ENCODE measurements around the gene NCAPD3.

Gene NCAPD3

DNA sequence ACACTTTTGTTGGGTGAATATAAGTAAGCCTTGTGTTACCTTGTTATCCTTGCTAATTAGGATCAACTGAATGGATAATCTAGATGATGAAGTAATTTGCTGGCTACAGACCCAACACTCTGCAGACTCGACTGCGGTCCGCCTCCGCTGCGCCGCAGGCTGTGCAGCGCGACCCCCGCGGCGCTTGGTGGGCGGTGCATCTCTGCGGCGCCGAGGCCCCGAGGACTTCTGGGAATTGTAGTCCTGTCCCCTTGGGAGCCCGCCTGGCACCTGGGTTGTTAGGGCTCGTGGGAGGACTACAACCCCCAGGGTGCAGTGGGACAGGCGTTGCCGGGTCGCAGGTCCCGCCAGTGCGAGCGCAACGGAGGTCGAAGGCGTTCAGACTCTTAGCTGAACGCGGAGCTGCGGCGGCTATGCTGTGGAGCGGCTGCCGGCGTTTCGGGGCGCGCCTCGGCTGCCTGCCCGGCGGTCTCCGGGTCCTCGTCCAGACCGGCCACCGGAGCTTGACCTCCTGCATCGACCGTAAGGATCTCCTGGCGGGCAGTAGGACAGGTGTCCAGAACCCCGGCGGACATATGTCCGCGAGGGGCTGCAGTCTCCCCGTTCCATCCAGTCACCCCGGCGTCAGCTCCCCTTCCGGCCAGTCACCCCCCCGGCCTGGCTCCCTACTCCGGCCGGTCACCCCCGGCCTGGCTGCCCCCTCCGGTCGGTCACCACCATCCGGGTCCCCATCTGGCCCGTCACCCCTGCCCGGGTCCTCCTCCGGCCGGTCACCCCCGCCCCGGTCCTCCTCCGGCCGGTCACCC lies 29.6 kb upstream of the NCAPD3 start, which contains the start of the genes ACAD8 and THYN1:
ACAD8 (plus strand) TSS at position 381 of the 806 bp plus-strand sequence; CDS start at position 414, 33 bp downstream.
THYN1 (minus strand) TSS at position 165 of the 806 bp plus-strand sequence. CDS start 470 bp downstream, outside the sequence.
- DNase-seq, result peak; percentile 96

DNA sequence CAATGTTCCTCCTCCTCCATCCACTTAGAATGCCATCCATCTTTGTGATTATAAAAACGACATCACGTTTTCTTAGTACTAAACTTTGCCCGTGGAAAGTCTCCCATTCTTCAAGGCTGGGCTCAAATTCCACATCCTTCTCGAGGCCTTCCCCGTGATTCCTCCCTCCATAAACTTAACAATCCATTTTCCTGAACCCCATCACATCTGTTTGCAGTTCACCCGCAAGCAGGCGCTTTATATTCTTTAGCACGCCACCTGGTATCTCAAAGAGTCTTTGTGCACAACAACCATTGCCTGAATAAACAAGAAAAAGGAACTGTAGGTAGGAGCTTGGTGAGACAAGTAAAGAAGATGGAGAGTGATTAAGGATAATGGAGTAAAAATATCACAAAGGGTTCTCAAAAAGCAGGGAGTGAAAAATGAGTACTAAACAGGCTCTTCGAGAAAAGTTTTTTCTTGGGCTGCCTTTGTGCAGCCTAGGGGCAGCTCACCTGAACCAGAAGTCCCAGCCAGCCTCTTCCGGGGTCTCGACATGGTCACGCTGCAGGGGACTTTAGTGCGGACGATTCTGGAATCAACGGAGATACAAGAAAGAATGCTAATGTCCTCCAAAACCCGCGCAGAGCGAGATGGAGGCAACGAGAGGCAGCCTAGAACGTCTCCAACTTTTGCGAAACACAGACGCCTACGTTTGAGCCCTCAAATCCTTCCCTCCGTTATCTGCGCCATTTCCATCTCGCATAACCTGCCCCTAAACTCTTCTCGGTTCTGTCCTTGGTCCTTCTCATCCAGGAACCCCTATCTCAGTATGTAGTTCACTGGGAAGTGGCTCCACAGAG lies 28.8 kb upstream of the NCAPD3 start:
- no peak for DNase-seq

DNA sequence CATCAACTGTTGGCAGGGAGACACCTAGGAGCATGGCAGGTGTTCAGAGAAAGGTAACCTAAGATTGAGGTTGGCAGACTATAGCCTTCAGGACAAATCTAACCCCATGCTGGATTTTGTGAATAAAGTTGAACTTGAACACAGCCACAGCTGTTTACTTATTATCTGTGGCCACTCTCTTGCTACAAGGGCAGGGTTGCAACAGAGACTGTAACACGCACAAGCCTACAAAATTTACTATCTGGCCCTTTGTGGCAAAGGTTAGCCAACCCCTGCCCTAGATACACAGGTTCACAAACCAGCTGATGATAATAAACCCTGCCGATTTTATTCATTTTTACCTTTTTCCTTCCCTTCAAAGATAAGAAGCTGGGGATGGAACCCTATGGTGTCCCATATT lies 26.9 kb upstream of the NCAPD3 start:
- no peak for DNase-seq

DNA sequence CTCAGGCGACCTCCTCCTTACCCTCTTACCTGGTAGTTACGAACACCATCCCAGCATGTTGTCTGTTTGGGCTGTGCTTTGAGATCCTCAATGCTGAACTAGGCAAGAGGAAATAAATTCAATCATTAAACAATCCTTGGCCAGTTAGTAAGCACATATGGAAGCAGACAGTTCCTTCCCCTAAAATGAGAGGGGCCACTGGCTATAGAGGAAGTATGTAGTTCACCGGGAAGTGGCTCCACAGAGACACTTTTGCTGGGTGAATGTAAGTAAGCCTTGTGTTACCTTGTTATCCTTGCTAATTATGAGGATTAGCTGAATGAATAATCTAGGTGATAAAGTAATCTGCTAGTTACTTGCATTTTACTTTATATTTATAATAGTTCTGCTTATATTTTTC lies 26.5 kb upstream of the NCAPD3 start:
- no peak for DNase-seq

DNA sequence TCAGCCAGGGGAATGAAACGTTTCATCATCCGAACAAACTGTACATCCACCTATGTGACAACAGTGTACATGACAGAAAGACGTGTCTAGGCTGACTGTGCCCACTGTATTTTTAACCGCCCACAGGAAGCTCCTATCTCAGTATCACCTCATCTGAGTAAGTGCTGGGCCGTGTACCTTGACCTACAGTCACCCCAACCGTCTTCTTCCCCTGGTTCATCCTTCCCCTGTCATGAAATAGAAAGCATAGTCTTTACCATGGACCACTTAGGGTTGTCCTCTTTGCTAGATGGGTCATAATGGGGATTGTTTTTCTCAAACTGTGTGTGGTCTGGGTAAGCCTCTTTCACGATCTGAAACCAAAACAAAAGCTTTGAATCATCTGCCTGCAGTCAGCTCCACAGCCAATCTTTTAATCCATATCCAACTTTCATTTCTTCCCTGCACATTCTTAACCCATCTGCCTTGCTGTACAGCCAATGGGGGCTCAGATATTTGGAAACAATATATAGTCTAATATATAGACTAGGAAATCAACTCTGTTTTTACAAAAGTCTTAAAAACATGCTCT lies 25.2 kb upstream of the NCAPD3 start:
- DNase-seq, result no peak

DNA sequence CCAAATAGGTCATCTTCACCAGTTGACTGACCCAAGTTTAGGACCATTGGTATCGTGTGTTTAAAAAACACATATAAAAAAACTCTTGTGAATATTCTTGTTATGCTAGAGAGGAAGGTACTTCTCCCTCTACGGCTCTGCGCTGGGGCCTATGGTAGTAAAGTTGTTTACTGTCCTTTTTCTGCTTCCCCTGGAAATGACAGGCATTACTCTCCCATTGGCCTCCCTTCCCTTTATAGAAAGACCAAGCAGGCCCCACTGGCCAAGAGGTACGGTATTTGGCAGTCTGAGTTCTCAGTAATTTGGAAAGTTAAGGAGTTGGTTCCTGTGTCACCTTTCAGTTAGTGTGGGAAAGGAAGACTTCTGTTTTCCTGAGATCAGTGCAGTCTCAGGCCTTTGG lies 22.9 kb upstream of the NCAPD3 start:
- no peak for DNase-seq

DNA sequence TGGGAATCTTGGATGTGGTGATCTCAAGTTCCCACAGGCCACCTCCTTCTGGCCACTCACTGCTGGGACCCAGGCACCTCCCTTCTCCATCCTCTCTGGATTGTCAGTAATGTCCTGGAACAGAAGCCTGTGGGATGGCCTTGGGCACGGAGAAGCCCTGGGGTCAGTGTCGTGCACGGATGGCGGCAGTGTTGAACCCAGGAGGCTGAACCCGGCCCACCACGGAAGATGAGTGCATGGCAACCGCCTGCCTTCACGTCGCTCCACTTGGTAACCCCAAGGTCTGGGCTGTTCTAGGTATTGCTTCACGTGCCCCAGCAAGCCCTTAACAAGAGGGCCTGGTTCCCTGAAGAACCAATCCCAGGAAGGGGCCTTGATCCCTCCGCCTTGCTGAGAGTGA lies 22.3 kb upstream of the NCAPD3 start:
- no peak for DNase-seq

DNA sequence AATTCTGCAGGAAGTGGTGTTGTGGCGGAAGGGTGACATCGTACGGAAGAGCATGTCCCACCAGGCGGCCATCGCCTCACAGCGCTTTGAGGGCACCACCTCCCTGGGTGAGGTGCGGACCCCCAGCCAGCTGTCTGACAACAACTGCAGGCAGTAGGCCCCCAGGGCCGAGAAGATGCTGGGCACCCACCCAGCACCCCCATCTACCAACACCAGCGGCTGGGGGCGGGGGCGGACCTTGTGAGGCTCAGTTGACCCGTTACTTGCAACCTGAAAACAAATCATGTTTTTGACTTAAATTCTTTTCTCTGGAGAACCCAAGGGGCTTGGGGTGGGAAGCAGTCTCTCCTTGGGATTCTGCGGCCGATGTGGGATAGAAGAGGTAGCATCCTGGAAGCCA lies 21.7 kb upstream of the NCAPD3 start:
- no peak for DNase-seq

DNA sequence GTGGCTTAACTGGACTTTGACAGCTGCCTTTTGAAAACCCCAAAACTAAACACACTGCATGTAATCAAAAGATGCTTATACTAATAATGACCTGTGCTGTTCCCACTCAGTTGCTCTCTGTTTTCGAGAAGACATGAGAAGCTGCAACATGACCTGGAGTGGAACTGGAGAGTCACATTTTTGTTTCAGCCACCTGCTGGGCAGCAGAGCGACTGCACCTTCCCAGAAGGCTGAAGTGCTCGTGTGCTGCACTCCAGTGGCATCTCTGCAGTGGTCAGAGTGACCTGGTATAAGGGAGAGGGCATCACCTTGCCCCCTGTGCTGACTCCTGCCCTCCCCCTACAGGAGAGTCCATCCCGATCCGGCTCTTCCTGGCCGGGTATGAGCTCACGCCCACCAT lies 20.8 kb upstream of the NCAPD3 start:
- no peak for DNase-seq

DNA sequence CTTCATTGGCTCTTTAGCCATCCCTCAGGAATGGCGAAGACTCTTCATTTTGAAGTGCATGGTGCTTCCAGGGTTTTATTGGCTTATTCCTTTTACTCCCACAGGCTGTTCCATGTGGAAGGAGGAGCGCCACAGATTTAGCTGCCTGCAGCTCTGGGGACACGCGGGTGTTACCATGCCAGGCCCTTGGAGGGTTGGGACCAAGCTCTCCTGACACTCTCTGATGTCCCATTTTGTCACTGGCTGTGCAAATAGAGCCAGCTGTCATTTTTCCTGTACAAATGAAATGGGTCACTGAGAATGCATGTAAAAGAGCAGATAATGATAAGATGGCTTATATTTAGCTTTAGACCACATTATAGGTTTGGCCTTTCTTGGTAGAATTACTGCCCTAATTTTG lies 20.1 kb upstream of the NCAPD3 start:
- no peak for DNase-seq

DNA sequence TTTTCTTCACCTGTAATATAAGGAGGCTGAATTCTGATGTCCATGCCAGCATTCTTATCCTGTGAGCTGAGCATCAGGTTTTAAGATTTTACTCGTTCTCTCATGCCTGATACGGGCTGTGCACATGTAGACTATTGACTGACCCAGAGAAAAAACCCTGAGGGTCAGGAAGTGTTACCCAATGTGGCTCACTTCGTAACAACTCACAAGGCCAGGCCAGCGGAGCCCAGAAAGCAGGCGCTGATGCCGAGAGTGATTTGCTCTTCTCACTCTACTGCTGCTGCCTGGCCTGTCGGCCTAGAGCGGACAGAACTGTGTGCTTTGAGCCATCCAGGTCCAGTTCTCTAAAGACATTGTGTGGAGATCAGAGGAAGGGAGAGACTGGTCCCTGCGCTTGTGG lies 18.6 kb upstream of the NCAPD3 start:
- no peak for DNase-seq

DNA sequence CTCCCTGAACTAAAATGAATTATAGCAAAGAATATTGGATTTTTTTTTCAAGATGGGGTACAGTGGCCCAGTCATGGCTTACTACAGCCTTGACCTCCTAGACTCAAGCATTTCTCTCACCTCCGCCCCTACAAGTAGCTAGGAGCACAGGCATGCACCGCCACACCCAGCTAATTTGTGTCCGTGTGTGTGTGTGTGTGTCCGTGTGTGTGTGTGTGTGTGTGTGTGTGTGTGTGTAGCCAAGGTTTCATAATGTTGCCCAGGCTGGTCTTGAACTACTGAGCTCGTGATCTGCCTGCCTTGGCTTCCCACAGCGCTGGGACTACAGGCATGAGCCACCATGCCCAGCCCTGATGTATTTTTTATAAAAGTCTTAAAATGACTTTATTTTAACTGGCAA lies 16.8 kb upstream of the NCAPD3 start:
- DNase-seq, result no peak

DNA sequence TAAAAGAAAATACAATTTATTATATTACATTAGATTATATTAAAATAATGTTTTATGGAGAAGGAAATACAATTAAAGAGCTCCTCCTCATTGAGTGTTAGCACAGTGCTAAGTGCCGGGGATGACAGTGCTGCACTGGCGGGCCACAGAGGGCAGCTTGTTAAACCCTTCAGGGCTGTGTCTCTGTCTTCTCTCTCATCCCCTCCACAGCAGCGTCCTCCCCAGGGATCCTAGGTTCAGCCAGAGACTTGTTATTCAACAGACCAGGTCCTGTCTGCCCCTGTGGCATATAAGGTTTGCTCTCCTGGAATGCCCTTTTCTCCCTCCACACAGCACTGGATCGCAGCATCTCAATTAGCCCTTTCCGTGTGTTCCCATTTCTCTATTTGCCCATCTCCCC lies 15.2 kb upstream of the NCAPD3 start:
- no peak for DNase-seq

DNA sequence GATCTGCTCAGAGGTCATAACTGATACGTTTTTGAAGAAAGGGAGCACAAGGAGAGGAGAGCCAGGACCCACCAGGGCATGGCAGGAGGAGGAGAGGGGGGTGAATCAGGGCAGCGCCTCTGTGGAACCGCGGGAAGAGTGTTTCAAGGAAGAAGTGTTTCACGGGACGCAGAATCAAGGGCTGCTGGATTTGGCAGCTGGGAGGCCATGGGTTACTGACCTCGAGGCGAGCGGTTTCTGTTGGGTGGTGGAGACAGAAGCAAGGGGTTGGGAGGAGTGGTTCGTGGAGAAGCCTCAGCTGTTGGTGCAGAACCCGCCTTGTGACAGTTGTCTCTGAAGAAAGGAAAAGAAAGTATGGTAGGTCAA lies 13.8 kb upstream of the NCAPD3 start:
- DNase-seq, result no peak

DNA sequence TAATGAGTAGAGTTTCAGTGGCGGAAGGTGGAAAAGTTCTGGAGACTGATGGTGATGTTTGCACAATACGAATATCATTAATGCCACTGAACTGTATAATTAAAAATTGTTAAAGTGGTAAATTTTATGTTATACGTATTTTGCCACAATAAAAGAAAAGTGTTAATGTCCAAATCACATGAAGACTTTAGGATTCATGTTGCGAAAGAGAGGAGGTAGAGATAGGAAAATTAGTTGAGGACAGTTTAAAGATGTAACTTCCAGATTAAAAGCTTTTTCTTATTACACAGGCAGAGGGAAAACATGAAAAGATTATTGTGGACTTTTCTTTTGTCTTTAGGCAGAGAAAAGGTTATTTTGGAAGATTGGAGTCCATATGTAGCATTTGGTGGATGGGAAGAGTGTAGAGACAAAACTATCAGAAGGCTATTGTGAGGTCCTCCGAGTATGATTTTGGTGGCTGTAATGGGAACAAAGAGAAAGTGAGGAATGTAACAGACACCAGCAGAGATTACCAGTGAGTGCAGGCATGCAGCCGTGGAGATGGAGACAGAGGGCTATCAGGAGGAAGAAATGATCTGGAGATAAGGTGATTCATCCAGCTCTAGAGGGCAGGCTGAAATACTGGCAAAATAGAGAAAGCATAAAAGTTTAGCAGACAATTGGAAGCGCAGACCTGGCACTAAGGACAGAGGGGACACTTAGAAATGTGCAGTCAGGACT lies 13.2 kb upstream of the NCAPD3 start:
- DNase-seq, result no peak

DNA sequence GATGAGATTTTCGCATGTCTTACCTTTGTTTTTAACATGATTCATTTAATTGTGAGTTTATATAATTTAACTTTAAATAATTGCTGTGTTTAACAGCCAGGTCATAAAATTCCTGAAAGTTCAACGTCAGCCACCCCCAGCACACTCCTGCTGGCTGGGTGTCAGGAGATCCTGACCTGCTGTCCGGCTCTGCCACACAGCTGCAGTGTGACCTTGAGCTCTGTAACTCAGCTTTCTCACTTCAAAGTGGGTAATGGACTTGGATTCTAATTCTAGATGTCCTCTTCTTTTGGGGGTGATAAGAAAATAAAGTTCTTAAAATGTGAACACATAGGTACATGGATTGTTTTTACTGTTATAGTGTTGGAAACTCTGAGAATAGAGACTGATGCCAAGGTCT lies 11.6 kb upstream of the NCAPD3 start:
- DNase-seq, result no peak

DNA sequence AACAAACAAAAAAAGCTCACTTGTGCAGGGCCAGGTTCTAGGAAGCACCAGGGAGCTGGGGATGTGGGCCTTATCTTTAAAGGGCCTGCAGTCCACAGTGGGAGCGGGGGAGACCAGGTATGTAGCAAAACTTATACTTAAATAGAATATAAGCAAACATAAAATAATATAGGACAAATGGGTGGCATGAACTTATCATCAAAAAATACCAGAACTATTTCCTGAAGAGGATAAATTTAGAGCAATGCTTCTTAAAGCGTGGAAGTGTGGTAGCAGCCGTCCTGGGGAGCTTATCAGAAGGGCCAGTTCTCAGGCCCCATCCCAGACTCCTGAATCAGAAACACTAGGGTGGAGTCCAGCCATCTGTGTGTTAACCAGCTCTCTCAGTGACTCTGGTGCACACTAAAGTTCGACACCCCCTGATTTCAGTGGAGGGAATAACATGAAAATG lies 10.0 kb upstream of the NCAPD3 start:
- no peak for DNase-seq

DNA sequence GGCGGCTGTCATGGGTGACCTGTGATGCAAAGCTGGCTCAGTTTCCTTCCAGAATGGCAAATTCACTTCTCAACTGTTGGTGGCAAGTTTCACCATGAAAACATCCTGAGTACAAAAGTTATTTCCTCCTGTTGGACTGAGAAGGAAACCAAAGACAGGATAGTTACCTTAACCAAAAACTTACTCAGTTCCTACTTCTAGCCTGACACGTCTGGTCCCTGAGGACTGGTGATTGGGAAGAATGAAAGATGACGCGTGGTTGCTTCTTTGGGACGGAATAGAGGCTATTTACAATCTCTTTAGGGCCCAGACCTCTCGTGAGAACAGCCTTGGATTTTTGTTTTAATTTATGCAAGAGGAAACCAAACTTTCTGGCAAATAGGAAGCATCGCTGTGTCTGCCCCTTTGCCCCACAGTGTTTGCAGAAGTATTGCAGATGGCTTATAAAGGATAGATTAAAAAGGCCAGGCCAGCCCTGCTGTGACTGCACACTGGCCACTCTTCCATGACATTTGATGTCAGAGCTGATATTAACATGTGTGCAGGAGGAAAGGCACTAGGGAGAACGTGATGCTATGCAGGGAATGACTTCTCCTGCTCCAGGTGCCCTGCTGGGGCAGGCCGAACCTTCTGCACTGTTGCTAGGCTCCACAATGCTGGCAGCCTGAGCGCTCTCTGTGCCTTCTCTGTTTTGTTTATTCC lies 8.3 kb upstream of the NCAPD3 start:
- DNase-seq, result no peak

DNA sequence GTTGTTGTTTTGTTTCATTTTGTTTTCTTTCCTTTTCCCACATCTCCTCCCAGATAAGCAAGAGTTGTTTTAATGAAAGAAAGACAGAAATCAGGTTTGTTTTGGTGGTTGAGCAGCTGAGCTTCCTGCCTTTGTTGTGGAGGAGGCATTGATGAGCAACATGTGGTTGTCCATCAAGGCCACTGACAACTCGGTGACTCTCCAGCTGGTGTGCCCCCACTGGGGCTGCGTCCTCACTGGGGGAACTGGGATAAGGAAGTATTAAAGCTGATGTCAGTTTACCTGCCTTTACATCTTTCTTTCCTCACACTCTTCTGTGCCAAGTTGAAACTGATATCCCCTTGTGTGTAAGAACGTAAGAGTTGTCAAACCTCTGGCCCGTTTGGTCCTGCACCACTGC lies 6.6 kb upstream of the NCAPD3 start:
- no peak for DNase-seq

DNA sequence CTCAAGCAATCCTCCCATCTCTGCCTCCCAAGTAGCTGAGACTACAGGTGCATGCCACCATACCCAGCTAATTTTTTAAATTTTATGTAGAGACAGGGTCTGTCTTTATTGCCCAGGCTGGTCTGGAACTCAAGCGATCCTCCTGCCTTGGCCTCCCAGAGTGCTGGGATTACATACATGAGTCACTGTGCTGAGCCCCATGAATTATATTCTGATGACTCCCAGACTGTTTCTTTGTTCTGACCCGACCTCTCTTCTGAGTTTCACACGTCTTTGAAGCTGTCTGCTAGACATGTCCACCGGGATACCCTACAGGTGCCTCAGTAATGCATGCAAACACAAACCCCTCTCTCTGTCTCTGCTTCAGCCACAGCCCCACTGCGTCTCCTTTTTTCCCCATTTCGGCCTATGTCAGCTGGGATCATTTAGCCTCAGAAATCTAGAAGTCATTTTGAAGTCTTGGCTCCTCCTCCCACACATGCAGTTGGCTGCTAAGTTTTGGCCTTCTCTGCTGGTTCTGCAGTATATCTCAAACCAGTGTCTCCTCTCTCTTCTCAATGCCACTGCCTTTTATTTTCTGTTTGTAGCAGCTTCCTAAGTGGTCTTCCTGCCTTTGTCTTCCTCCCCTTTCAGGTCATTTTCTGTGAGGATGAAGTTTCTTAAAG lies 5.5 kb upstream of the NCAPD3 start:
- no peak for DNase-seq

DNA sequence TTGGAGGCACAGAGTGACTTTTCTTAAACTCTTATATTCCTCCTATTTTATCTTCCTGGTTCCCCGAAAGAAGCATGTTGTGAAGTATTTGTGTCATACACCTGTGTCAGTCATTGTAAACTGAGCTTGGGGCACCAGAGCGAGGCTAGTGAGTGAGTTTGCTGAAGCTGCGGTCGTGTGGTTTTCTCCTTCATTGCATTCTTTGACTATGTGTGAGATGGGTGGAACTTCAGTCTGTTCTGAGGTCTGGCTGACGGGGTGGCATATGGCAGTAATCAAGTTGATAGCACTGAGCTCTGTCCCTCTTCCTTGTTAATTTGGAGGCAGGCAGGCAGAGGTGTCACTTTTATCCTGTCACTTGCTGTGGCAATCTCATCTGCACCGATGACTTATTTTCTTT lies 4.9 kb upstream of the NCAPD3 start:
- DNase-seq, result no peak

DNA sequence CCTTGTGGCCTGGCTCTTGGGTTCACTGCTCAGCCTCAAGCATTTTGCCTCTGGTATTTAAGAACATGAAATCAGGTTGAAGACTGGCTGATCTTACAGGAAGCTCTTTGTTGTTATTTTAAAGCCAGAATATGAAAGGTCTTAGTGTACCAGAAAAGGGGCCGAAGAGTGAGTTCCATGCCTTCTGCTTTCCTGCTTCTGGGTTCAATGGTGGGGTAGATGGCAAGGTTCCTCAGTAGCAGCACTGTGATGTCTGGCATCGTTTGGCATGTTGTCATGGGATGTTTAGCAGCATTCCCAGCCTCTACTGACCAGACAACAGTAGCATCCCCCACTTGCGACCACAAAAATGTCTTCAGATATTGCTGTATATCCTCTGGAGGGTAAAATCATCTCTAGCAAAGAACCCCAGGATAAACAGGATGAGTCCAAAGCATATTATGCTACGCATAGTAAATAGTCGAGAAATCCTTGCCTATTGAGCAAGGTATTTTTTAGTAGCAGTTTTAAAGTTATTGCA lies 3.1 kb upstream of the NCAPD3 start:
- no peak for DNase-seq
